ENCODE results near the gene COA8. TPM values are rescaled to one million over a fixed set of nuclear protein-coding genes. Genes with fewer than 3 reads are reported as not detected.

The COA8 gene
- total and polyA plus RNA-seq, 9 of the 15 experiments (the other 6 are each of a cell fraction or from before 2014, with no cell fraction given) = 5.0 to 35.3 (median 25.7) TPM

GRCh38 chr14:103520657-103521437 is 41.9 kb upstream of the COA8 start (continued):
- TF ChIP-seq PTTG1 (tag; IDR thresholded peaks at IDR 0.05; ENCODE audit: low read depth) (no peak), POLR2B (IDR thresholded peaks at IDR 0.05; ENCODE audit: low read depth, partially characterized antibody) (no peak), ZNF277 (CRISPR knock-in tag; IDR thresholded peaks at IDR 0.05; ENCODE audit: borderline replicate concordance) (no peak), CREM (IDR thresholded peaks at IDR 0.05; ENCODE audit: low read depth) (peak; percentile 52), SMAD4 (CRISPR knock-in tag; conservative IDR thresholded peaks at IDR 0.05) (peak; percentile 37), STAG1 (CRISPR knock-in tag; IDR thresholded peaks at IDR 0.05; ENCODE audit: borderline replicate concordance) (peak; percentile 22; the same call in 1 of the 2 replicates), TEAD2 (tag; IDR thresholded peaks at IDR 0.05) (no peak), HMGN3 (IDR thresholded peaks at IDR 0.05; ENCODE audit: borderline replicate concordance, extremely low read depth, insufficient read length, low read depth, low read length) (peak; percentile 78), NRF1 (conservative IDR thresholded peaks at IDR 0.05 in 1 of 2, IDR thresholded peaks at IDR 0.05 in 1 of 2) (peak; percentile 69 to 73), SIX5 (IDR thresholded peaks at IDR 0.05; ENCODE audit: borderline replicate concordance in 1 of 2, insufficient read depth in 1 of 2, low read depth in 1 of 2, low read length in 2 of 2) (no peak), SMC3 (conservative IDR thresholded peaks at IDR 0.05; ENCODE audit: insufficient read depth, low read depth, low read length) (0 out of 2 replicates have a peak, but pooled peaks have one; percentile 27), MAZ (CRISPR knock-in tag; conservative IDR thresholded peaks at IDR 0.05 in 1 of 2, IDR thresholded peaks at IDR 0.05 in 1 of 2) (peak; percentile 98 to 100), ZC3H11A (IDR thresholded peaks at IDR 0.05; ENCODE audit: low read depth, low read length) (no peak), HOMEZ (CRISPR knock-in tag; IDR thresholded peaks at IDR 0.05) (no peak), TAF1 (IDR thresholded peaks at IDR 0.05; ENCODE audit: control insufficient read depth, extremely low read depth, insufficient read depth, low read length, severe bottlenecking) (no peak), BRCA1 (IDR thresholded peaks at IDR 0.05) (no peak), BRCA1 (CRISPR knock-in tag; IDR thresholded peaks at IDR 0.05) (no peak), BHLHE40 (IDR thresholded peaks at IDR 0.05; ENCODE audit: low read length) (peak; percentile 53; the same call in 1 of the 2 replicates), FOS (IDR thresholded peaks at IDR 0.05; ENCODE audit: extremely low read depth, insufficient read length) (no peak), FIP1L1 (IDR thresholded peaks at IDR 0.05; ENCODE audit: low read depth, low read length, poor library complexity, severe bottlenecking) (peak; percentile 76), HNRNPLL (IDR thresholded peaks at IDR 0.05; ENCODE audit: low read depth, low read length, poor library complexity, severe bottlenecking) (peak; percentile 42), CBX2 (IDR thresholded peaks at IDR 0.05; ENCODE audit: insufficient read depth, low read length, poor library complexity, severe bottlenecking) (no peak), POLR2G (IDR thresholded peaks at IDR 0.05; ENCODE audit: low read depth, low read length) (peak; percentile 83), GTF2E2 (tag; IDR thresholded peaks at IDR 0.05) (no peak), ARID1B (IDR thresholded peaks at IDR 0.05) (peak; percentile 33; the same call in 1 of the 2 replicates), ESRRA (IDR thresholded peaks at IDR 0.05; ENCODE audit: borderline replicate concordance, low read depth) (peak; percentile 78)
